Measurements from ENCODE around the gene FBXL13.
"Not testable (repeated sequence)": the region's sequence is repeated elsewhere in the genome, so short reads cannot be mapped to it uniquely, and the experiment has no call there.

Gene FBXL13

DNA sequence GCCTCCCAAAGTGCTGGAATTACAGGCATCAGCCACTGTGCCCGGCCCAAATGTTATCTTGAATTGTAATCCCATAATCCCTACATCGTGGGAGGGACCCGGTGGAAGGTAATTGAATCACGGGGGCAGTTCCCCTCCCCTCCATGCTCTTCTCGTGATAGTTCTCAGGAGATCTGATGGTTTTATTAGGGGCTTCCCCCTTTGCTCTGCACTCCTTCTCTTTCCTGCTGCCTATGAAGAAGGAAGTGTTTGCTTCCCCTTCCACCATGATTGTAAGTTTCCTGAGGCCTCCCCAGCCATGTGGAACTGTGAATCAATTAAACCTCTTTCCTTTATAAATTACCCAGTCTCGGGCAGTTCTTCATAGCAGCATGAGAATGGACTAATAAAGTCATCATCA, 3.6 kb upstream of the FBXL13 start:
- not testable (repeated sequence) for DNase-seq

DNA sequence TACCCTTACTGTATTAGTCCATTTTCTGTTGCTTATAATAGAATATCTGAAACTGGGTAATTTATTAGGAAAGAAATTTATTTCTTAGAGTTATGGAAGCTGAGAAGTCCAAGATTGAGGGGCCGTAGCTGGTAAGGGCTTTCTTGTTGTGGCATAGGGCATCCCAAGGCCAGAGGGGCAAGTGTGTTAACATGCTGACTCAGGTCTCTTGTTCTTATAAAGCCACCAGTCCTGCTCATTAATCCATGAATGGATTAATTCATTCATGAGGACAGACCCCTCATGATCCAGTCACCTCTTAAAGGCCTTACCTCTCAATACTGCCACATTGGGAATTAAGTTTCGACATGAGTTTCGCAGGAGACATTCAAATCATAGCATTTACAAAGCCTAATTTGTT, 2.7 kb upstream of the FBXL13 start:
- no peak for DNase-seq

DNA sequence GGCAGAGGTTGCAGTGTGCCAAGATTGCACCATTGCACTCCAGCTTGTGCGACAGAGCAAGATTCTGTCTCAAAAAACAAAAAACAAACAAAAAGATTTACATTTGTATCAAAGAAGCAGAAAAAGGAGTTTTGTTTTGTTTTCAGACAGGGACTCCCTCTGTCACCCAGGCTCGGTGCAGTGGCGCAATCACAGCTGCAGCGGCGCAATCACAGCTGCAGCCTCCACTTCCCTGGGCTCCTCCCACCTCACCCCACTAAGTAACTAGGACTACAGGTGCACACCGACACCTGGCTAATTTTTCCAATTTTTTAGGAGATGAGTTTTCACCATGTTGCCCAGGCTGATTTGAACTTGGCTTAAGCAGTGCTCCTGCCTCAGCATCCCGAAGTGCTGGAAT, 2.2 kb upstream of the FBXL13 start:
- DNase-seq = no peak

DNA sequence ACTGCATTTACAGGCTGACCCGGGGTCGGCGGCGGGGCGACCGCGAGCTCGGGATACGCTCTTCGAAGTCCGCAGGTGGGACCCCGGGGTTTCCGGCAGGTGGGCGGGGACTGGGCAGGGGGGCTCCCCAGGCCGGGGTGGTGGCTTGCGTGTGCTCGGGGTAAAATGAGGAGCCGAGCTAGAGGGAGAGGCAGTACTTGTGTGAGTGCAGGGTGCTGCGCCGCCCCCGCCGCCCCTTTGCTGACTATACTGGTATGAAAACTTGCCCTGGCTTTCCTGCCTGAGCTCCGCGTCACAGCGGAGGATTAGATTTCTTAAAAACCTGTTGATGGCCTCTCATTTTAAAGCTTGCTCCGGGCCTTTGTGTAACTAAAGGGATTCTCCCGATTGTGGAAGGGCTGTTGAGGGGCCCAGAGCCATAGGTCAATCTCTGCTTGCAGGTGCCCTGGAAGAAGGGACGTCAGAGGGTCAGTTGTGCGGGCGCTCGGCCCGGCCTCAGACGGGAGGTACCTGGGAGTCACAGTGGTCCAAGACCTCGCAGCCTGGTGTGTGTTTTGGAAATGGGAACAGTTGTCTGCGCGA, 832 bp upstream of the FBXL13 start:
- DNase-seq = peak; percentile 62

DNA sequence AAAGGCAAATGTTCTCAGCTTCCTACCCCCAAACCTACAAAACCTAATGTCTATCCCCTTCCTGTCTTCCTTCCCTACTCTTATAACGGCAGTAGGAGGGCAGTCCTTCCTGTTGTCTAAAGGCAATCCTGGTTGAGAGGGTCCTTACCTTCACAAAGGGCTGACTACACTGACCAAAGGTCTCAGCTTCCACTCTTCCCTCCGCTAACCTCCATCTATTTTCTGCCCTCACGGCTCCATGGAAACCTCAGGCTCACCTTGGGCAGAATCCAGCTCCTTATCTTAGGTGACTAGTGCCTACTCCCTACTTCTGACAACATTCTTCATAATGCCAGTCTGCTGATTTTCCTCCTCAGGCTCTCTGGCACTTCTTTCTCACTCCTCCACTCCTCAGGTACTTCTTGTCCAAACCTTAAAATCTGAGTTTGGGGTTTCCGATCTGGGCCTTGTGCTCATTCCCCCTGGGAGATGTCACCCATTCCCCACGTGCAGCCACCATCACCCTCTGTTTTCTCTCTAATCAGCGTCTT, 542 bp downstream of the FBXL13 start:
- no peak for DNase-seq

DNA sequence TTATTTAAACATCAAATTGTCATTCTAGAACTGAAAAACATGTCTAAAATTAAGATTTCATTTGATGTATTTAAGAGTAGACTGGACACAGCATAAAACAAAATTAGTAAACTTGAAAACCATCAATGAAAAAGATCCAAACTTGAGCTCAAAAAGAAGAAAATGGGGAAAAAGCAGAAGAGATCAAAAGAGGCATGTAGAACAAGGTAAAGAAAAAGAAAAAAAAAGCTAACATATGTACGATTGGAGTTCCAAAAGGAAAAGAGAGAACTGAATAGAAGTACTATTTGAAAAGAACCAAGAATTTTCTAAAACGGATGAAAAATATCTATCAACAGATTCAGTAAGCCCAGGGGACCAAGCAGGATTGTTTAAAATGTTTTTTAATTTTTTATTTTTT, 3.6 kb downstream of the FBXL13 start:
- DNase-seq = no peak

DNA sequence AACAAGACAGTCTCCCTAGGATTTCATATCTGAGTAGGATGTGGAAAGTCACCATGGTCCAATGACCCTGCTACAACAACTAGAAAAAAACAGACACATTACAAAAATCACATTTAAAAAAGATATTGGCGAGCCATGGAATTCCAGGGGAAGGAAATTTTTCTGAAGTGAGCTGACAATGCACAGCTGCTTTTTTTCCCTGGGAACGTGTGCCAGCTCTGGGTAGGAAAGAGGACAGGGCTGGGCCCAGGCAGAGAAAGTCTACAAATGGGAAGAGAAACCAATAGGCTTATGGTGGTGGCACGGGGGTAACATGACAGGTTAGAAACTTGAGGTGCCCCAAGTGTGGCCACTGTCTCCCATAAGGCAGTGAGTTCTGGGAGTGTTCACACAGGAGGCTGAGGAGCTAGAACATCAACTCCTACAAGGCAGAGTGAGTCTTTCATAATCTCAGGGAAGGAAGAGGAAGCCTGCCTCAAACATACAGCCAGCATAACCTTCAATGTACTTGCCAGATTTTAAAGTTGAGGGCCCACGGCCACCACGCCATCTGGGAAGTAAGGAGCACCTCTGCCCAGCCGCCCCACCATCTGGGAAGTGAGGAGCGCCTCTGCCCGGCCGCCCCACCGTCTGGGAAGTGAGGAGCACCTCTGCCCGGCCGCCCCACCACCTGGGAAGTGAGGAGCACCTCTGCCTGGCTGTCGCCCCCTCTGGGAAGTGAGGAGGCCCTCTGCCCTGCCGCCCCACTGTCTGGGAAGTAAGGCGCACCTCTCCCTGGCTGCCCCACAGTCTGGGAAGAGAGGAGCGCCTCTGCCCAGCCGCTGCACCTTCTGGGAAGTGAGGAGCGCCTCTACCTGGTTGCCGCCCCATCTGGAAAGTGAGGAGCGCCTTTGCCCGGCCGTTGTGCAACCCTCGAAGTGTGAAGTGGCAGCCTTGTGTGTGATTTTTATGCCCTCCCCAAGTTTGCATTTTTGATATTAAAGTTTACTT, 5.9 kb downstream of the FBXL13 start:
- no peak for DNase-seq

DNA sequence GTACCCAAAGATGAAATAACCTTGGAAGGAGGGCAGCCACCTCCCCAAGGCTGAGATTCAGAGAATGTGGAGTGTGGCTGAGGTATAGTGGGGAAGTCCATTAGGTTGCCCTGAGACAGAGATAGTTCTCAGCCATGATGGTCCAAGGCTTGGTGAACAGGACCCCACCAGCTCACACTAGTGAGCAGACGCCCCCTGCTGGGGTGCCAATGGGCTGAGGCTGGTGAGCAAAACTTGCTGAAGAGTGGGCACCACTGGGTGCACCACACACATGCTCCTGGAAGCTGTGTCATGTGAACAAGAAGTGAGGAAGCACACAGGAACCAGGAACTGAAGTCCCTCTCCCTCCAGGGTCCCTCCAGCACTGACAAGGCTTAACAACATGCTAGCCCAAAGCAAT, 8.9 kb downstream of the FBXL13 start:
- DNase-seq = peak; percentile 61

DNA sequence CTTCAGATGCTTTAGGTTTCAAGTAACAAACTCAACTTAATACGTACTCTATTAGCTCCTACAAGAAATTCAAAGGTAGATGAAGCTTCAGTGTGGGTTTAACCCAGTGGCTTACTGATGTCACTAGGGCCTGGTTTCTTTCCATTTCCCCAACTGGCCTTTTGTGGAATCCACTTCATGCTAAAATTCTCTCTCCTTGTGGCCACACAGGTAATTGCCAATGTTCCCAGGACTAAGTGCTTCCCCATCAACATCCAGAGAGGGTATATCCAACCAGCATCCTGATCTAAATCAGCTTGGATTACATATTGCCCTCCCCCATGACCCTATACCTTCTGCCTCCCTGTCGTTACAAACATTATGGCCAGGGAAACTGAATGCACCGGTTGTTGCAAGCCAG, 10.7 kb downstream of the FBXL13 start:
- DNase-seq = no peak

DNA sequence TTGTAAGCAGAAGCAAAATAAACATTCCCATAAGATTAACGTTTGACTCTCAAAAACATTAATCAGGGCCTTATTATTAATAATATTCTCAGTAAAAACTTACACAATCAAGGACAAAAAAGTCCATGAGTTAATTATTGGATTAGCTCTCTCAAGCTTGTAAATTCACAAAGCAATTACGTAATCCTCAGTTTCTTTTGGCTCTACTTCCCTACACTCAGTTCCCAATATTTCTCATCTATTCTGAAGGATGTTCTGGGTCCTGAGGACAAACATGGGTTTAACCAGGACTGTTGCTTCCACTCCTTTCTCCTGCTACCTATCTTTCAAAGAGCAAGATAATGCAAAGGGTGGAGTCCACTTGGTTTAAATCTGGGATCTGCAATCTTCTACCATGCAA, 15.1 kb downstream of the FBXL13 start:
- no peak for DNase-seq

DNA sequence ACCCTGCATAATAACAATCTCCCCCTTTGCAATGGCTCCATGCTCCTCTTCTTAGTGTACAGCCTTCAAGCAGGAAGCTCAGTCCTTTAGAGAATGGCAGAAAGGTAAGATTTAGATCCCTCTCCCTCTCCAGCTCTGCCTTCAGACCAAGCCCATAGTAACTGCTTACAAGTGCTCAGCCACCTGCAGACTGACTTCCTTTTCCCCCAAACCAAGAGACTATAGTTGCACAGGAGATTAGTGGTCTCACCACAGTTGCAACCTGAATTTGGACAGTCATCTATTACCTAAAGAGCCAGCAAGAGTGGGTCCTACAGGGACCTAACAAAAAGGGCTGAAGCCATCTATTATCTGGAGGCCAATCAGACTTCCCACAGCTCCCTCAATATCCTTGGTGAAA, 16.5 kb downstream of the FBXL13 start:
- DNase-seq = no peak

DNA sequence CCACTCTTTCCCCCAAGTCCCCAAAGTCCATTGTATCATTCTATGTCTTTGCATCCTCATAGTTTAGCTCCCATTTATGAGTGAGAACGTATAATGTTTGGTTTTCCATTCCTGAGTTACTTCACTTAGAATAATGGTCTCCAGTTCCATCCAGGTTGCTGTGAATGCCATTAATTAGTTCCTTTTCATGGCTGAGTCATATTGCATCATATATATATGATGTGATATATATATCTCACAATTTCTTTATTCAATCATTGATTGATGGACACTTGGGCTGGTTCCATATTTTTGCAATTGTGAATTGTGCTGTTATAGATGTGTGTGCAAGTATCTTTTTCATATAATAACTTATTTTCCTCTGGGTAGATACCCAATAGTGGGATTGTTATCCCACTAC, 18.6 kb downstream of the FBXL13 start:
- not testable (repeated sequence) for DNase-seq

DNA sequence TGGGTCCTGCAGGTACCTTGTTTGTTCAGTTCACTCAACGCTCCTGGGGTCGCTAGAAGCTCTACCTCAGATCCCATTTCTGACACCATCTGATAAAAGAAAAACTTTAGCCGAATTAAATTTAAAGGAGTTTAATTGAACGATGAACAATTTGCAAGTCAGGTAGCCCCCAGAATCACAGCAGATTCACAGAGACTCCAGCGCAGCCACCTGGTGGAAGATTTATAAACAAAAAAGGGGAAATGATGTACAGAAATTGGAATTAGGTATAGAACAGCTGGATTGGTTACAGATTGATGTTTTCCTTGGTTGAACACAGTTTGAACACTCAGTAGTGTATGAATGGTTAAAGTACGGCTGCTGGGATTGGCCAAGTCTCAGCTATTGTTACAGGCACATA, 23.1 kb downstream of the FBXL13 start:
- no peak for DNase-seq

DNA sequence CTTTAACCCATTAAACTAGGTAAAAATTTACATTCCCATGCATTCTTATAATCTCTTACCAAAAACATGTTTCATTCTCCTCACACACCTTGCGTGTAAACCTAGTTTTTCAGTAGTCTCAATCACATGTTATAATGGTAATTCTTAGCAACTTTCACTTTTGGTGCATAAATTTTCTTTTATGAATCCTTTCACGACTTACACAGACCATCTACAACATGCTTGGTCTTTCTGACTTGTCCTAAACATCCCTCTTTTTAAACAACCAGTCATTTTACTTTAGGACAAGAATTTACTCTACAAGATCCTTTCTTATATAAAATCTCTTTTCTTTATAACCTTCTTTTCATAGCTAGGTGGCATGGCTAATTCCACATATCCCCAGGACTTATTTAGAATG, 25.8 kb downstream of the FBXL13 start:
- DNase-seq = no peak

DNA sequence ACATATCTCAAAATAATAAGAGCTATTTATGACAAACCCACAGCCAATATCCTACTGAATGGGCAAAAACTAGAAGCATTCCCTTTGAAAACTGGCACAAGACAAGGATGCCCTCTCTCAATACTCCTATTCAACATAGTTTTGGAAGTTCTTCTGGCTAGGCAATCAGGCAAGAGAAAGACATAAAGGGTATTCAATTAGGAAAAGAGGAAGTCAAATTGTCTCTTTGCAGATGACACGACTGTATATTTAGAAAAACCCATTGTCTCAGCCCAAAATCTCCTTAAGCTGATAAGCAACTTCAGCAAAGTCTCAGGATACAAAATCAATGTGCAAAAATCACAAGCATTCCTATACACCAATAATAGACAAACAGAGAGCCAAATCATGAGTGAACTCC, 32.8 kb downstream of the FBXL13 start:
- DNase-seq = not testable (repeated sequence)

DNA sequence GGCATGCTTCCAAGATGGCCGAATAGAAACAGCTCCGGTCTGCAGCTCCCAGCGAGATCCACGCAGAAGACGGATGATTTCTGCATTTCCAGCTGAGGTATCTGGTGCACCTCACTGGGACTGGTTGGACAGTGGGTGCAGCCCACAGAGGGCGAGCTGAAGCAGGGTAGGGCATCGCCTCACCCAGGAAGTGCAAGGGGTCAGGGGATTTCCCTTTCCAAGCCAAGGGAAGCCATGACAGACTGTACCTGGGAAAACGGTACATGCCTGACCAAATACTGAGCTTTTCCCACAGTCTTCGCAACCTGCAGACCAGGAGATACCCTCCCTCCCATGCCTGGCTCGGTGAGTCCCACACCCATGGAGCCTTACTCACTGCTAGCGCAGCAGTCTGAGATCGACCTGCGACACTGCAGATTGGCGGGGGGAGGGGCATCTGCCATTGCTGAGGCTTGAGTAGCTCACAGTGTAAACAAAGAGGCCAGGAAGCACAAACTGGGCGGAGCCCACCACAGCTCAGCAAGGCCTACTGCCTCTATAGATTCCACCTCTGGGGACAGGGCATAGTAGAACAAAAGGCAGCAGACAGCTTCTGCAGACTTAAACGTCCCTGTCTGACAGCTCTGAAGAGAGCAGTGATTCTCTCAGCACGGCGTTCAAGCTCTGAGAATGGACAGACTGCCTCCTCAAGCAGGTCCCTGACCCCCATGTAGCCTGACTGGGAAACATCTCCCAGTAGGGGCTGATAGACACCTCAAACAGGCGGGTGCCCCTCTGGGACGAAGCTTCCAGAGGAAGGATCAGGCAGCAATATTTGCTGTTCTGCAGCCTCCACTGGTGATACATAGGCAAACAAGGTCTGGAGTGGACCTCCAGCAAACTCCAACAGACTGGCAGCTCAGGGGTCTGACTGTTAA, 36.5 kb downstream of the FBXL13 start:
- DNase-seq = not testable (repeated sequence)

DNA sequence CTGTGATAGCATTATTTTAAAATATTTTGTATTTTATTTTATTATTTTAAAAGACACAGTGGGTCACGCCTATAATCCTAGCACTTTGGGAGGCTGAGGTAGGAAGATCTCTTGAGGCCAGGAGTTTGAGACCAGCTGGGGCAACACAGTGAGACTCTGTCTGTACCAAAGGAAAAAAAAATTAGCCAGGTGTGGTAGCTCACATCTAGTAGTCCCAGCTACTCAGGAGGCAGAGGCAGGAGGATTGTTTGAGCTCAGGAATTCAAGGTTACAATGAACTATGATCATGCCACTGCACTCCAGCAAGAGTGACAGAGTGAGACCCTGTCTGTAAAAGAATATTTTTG, 37.1 kb downstream of the FBXL13 start:
- DNase-seq = no peak

DNA sequence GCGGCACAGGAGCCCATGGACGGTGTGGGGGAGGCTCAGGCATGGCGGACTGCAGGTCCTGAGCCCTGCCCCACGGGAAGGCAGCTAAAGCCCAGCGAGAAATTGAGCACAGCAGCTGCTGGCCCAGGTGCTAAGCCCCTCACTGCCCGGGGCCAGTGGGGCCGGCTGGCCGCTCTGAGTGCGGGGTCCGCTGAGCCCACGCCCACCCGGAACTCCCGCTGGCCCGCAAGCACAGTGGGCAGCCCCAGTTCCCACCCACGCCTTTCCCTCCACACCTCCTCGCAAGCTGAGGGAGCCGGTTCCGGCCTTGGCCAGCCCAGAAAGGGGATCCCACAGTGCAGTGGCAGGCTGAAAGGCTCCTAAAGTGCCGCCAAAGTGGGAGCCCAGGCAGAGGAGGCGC, 40.3 kb downstream of the FBXL13 start:
- not testable (repeated sequence) for DNase-seq

DNA sequence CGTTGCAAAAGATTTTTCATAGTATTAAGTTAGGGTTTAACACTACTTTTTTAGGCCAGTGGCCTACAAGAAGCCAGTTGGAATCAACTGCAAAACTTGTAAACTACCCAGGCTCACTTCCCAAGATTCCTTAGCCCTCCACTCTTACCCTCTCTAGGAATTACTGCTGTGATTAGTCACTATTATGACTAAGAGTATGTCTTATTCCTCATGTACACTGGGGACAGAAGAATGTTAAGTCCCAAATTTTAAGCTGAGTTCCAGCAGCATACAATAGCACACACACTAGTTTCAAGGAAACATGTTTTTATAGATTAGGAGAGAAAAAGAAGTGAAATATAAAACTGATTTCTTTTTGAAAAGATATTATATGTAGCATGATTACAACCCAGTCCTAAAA, 42.8 kb downstream of the FBXL13 start:
- no peak for DNase-seq

DNA sequence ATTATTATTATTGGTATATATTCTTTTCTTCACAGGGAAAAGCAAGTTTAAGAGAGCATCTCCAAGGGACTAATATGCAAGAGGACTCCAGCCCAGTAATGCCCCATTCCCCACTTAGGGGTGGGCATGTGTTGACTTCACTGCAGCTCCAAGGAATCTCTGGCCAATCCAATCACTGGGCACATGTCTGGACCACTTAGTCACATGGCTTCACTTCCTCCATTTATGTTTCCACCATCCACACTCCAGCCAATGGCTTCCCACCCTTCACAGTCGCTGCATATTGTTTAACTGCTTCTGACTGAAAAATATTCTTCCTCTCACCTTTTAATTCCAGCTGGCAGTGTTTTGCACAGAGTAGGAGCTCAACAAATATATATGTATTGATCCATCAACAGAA, 43.6 kb downstream of the FBXL13 start:
- no peak for DNase-seq

DNA sequence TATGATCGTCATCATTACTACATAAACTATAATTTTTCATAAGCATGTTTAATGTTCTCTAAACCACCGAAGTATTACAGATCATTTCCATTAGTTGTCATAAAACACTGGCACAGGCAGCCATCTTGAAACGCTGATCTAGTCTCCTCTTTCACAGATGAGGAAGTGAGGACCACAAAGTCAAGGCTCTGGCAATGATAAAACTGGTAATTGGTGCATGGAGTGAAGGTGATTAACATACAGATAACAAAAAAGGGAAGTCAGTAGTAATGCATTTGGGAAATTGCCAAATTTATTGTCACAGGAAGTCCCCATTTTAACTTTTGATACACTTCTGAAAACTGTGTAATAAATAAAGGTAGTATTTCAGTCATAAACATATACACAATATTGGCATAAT, 49.3 kb downstream of the FBXL13 start:
- DNase-seq = no peak

DNA sequence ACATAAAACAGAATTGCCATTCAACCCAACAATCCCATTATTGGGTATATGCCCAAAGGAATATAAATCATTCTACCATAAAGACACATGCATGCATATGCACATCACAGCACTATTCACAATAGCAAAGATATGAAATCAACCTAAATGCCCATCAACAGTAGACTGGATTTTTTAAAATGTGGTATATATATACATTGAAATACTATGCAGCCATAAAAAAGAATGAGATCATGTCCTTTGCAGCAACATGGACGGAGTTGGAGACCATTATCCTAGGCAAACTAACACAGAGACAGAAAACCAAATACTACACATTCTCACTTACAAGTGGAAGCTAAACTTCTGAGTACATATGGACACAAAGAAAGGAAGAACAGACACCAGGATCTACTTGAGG, 51.0 kb downstream of the FBXL13 start:
- not testable (repeated sequence) for DNase-seq

DNA sequence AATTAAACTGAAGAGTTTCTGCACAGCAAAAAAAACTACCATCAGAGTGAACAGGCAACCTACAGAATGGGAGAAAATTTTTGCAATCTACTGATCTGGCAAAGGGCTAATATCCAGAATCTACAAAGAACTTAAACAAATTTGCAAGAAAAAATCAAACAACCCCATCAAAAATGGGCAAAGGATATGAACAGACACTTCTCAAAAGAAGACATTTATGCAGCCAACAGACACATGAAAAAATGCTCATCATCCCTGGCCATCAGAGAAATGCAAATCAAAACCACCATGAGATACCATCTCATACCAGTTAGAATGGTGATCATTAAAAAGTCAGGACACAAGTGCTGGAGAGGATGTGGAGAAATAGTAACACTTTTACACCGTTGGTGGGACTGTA, 53.1 kb downstream of the FBXL13 start:
- not testable (repeated sequence) for DNase-seq

Measured in activated CD4-positive, alpha-beta T cell treated with anti-CD3 and anti-CD28 coated beads, Interleukin-2, Interleukin-6, amounts not matched to agents 100 ng/mL and 50 ng/mL, durations not matched to agents 16 hours and 8 hours (primary cell).